NCI-H510A (cell line): Measurements from ENCODE around the gene CXCL6.

Experiments
- DNase-seq: peaks from one replicate; lab custom pipeline; 2025; lab: John Stamatoyannopoulos, UW

Gene CXCL6

DNA sequence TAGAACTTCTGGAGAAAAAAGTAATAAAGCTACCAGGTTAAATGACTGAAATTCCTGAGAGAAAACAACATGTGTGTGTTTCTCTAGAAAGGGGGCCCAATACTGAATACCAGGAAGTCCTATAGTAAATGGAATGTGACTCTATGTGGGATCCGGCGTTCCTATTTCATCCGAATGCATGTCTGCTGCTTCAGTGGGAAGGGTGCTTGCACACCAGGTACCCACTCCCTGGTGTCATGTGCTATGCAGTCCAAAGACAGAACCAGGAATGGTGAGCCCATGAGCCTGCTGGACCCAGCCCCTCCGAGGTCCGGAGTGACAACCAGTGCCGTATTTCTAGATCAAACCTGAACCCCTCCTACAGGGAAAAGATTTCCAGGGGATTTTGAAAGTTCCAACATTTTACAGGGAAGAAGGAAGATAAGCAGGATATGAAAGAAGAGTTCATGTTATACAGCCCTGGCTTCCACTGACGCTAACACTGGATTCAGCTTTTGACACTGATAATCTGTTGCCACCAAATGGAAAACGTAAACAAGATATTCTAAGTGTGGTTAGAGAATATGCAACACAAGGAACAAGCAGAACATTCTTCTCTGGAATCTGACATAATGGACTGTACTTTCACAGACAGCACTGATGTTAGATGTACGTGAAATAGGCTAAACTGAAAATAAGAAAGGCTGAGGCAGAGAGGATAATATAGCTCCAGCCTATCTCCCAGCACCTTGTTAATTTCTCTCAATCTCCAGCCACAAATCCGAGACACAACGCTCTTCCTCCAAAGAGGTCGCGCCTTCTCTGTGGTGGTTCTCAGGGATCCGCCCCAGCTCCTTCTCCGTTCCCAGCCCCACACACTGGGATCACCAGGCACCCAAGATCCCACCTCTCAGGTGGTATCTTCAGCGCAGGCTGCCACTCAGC lies 32.0 kb downstream of the CXCL6 start:
- no peak for DNase-seq

DNA sequence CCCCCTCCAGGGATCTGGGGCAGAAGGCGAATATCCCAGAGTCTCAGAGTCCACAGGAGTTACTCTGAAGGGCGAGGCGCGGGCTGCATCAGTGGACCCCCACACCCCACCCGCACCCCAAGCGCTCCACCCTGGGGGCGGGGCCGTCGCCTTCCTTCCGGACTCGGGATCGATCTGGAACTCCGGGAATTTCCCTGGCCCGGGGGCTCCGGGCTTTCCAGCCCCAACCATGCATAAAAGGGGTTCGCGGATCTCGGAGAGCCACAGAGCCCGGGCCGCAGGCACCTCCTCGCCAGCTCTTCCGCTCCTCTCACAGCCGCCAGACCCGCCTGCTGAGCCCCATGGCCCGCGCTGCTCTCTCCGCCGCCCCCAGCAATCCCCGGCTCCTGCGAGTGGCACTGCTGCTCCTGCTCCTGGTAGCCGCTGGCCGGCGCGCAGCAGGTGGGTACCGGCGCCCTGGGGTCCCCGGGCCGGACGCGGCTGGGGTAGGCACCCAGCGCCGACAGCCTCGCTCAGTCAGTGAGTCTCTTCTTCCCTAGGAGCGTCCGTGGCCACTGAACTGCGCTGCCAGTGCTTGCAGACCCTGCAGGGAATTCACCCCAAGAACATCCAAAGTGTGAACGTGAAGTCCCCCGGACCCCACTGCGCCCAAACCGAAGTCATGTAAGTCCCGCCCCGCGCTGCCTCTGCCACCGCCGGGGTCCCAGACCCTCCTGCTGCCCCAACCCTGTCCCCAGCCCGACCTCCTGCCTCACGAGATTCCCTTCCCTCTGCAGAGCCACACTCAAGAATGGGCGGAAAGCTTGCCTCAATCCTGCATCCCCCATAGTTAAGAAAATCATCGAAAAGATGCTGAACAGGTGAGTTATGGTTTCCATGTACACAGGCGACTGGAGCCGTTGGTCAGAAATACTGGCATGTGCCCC lies 32.9 kb downstream of the CXCL6 start, which contains the start of gene CXCL1:
CXCL1 (plus strand) TSS at position 264 of the 926 bp plus-strand sequence; CDS start at position 342, 78 bp downstream.
- DNase-seq, result no peak

- DNase-seq, result peak; percentile 35
These were observed 33.8 kb downstream of the CXCL6 start for GRCh38 chr4:73870260-73870659.

DNA sequence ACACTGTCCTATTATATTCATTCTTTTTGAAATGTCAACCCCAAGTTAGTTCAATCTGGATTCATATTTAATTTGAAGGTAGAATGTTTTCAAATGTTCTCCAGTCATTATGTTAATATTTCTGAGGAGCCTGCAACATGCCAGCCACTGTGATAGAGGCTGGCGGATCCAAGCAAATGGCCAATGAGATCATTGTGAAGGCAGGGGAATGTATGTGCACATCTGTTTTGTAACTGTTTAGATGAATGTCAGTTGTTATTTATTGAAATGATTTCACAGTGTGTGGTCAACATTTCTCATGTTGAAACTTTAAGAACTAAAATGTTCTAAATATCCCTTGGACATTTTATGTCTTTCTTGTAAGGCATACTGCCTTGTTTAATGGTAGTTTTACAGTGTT lies 34.3 kb downstream of the CXCL6 start:
- DNase-seq, result no peak

DNA sequence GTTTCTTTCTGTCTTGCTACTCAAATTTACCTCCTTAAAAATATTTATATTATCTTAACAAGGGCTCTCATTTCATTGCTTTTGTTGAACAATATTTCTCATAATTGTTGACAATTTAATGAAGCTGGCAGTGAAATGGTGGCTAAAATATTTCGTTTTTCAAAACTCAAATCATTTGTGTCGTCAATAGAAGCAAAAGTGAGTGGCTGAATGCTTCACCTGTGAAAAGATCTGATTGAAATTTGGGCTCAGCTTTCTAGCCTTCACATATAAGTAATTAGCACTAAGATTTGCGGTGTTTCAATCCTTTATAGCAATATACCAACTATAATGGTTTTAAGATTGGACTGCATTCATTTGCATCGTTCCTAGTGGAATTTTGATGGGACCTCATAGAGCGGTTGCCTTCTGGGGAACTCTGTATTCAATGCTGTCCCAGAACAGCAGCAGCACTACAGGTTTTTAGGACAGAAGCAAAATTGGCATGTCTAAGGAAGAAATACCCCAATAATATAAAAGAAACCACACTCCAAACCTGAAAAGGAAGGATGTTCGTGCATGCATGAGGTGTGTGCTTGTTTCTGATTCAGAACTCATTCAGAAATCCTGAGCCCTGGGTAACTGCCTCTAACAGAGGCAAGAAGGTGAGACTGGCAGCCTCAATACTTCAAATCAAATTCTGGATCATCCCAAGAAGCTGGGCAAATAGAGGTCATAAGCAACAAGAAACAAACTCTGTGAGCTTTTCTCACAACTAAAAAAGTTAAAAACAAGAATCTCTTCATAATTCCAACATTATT lies 35.2 kb downstream of the CXCL6 start:
- DNase-seq, result no peak

DNA sequence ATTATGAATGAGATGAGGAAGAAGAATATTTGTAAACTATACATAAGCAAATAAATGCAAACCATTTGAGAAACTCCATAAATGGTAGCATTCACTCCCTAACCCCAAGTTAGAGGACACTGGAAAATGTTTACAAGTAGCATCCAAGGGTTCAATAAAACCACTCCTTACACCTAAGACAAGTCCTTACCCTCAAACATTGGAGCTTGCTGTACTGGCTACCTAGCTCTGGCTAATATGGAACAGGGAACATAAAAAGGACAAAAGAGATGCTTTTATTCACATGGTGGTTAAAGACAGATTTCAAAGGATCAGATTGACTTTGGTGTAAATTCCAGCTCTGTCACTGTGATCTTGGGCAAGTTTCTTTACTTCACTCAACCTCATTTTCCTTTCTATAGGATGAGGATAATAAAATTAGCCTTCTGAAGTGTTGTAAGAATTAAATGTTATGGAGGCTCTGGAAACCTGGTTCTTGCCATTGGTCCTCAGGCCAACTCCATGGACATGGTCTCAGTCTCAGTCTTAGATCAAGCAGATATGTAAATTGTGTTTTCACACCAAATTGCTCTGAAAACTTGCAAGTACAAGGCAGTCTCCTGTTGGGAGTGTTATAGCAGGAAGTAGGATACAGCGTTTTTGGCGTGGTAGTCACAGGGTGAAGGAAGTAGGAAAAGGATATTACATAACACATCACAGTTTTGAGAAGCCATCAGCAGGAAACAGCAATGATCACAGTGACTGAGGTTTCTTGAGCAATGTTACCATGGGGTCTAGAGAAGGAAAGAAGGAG lies 36.0 kb downstream of the CXCL6 start:
- DNase-seq, result no peak

DNA sequence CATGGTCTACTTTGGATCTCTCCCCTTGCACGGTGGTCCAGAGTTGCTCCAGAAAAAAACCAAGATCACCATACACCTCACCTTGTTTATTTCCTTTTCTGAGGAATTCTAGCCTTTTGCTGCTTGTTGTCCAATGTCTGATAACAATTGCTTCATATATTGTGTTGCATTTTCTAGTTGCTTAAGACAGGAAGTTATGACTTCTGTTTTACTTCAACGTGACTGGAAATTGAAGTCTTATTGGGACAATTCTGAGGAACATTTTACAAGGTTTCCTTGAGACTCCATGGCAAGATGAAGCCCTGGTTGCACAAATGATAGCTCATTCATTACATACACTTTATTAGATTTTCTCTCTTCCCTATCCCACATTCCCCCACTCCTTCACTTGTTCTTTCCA lies 37.9 kb downstream of the CXCL6 start:
- DNase-seq, result no peak

DNA sequence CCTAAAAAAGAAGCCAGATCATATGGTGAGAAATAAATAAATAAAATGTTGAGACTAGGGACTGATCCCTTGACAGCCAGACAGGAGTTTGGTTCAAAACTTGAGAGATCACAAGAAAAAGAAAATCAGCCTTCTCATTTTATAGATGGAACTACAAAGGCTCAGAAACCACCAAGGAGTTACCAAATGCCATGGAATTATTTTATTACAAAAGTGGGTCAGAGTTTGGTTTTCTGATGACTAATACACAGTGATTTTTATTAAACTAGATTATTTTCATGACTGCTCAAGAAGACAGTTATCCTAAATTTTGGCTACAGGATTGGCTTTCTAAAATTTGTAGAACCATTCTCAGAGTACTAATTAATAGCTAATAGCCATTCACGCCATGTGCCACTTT lies 38.9 kb downstream of the CXCL6 start:
- DNase-seq, result no peak

DNA sequence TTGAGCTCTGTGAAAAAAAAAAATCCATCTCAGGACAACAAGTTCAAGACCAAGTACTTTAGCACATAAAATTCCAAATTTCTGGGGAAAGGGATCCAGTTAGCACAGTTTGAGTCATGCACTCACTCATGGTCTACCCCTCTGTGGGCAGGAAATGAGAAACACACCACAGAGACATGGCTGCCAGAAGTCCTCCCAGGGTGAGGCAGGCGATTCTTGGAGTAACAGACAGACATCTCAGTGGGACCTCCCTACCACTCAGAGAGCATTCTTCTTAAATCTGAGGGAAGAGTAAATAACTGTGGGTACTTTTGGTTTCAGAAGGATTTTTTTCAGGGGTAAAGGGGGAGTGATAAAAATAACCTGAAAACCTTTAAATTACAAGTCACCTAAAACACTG lies 46.8 kb downstream of the CXCL6 start:
- DNase-seq, result no peak

- no peak for DNase-seq
These were observed 49.2 kb downstream of the CXCL6 start for GRCh38 chr4:73885574-73886267.
